Activated CD8-positive, alpha-beta memory T cell treated with anti-CD3 and anti-CD28 coated beads for 24 hours (primary cell): ENCODE data around the gene ST3GAL3.
"Not testable (repeated sequence)": the region's sequence is repeated elsewhere in the genome, so short reads cannot be mapped to it uniquely, and the experiment has no call there.

Experiments used
- DNase-seq: peaks from one replicate; pipeline ENCODE4 v3.0.0-alpha.2; 2020

The ST3GAL3 gene

GRCh38 chr1:43760745-43761317 lies 53.5 kb downstream of the ST3GAL3 start:
- no peak for DNase-seq

- peak; percentile 64 for DNase-seq
These were observed 56.2 kb downstream of the ST3GAL3 start for GRCh38 chr1:43763497-43763973.

- no peak for DNase-seq
These were observed 57.2 kb downstream of the ST3GAL3 start for GRCh38 chr1:43764581-43764980.

GRCh38 chr1:43766086-43766784 lies 58.9 kb downstream of the ST3GAL3 start:
- no peak for DNase-seq

GRCh38 chr1:43766818-43767525 lies 59.6 kb downstream of the ST3GAL3 start:
- no peak for DNase-seq

DNA sequence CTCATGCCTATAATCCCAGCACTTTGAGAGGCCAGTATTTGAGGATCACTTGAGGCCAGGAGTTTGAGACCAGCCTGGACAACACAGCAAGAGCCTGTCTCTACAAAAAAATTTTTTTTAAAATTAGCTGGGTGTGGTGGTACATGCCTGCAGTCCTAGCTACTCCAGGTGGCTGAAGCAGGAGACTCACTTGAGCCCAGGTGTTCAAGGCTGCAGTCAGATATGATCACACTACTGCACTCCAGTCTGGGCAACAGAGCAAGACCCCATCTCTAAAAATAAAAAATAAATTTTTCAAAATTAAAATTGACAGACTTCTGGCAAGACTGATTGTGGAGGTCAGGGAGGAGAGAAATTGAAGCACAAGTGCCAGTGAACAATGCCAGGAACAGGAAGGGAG lies 60.8 kb downstream of the ST3GAL3 start:
- DNase-seq: no peak

GRCh38 chr1:43769350-43769908 lies 62.1 kb downstream of the ST3GAL3 start:
- DNase-seq: no peak

- no peak for DNase-seq
These were observed 62.8 kb downstream of the ST3GAL3 start for GRCh38 chr1:43770111-43770510.

GRCh38 chr1:43772978-43773377 lies 65.6 kb downstream of the ST3GAL3 start:
- DNase-seq: no peak

DNA sequence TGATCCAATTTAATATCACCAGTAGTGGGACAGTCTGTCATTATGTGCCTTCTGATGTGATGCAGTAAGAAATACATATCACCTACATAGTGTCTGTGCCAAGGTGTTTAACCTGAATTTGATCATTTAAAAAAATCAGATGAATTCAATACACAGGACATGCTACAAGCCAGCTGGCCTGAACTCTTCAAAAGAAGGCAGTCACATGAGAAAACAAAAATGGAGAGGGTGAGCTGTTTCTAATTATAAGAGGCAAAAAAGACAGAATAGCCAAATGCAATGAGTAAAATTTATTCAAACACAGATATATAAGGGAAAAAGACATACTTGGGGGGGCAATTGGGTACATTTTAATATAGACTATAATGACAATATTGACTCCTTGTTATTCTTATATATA lies 66.5 kb downstream of the ST3GAL3 start:
- DNase-seq: no peak

- DNase-seq: no peak
These were observed 67.0 kb downstream of the ST3GAL3 start for GRCh38 chr1:43774359-43774758.

GRCh38 chr1:43776043-43776761 lies 68.9 kb downstream of the ST3GAL3 start:
- no peak for DNase-seq

DNA sequence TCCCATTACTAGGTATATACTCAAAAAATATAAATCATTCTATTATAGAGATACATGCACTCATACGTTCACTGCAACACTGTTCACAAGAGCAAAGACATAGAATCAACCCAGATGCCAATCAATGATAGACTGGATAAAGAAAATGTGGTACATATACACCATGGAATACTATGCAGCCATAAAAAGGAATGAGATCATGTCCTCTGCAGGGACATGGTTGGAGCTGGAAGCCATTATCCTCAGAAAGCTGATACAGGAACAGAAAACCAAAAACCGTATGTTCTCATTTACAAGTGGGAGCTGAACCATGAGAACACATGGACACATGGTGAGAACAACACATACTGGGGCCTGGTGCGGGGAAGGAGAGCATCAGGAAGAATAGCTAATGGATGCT lies 70.6 kb downstream of the ST3GAL3 start:
- not testable (repeated sequence) for DNase-seq

- DNase-seq: no peak
These were observed 71.9 kb downstream of the ST3GAL3 start for GRCh38 chr1:43779266-43779665.

DNA sequence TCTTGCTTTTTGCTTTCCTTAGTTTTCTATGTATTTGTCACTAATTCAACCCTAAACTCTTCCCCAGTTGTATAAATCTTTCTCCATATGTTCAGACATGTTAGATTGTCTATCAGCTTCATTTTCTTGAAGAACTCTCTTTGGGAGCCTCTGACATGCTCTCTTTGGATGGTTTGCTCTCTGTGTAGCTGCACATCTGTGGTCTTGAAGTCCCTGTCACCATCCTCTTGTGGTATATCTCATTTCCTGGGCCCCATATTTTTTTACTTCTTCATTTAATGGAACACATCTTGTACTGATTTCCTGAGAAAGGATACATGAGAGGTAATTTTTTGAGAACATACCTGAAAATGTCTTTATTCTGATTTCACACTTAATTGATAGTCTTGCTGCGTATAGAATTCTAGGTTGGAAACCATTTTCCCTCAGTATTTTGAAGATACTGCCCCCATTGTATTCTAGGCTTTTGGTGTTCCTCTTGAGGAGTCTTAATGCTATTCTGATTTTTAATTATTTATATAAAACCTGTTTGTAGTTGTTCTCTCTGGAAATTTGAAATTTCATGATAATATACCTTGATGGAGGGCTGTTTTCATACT lies 72.6 kb downstream of the ST3GAL3 start:
- no peak for DNase-seq

DNA sequence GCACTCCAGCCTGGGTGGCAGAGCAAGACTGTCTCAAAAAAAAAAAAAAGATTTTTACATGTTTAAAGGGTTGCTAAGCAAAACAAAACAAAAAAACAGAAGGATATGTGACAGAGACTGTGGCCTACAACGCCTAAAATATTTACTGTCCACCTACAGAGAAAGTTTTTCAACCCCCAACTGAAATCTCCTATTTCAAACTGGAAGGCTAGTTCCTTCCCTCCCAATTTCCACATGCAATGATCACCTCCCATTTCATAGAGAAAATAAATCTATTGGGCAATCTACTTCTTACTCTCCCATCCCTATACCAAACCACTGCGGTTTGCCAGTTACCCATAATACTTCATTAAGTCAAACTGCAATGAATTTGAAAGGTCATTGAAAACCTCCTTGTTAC lies 74.2 kb downstream of the ST3GAL3 start:
- DNase-seq: no peak

DNA sequence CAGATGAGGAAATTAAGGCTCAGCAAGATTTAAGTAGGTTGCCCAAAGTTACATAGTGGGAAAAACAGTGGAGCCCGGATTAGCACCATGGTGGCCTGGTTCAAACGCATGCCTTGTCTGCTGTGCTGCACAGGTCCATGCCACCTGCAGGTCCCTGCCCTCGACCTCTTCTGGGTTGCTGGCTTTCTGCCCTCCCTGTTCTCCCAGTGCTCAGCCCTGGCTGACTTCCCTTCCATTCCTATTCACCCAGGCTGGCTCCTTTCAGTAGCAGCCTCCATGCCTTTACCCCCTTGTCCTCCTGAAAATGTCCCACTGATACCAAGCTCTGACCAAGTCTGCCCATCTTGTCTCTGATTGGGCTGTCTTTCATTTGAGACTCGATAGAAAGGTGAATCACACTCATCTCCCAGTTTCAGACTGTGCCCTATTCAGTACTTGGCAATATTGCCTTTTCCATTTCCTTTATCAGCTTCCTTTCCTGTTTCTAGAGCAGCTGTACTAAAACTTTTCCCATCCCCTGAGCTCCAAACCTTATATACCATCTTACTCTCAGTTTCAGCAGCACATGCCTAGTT lies 75.8 kb downstream of the ST3GAL3 start:
- no peak for DNase-seq

GRCh38 chr1:43783671-43784205 lies 76.4 kb downstream of the ST3GAL3 start:
- DNase-seq: no peak

GRCh38 chr1:43786201-43786958 lies 79.0 kb downstream of the ST3GAL3 start:
- no peak for DNase-seq

DNA sequence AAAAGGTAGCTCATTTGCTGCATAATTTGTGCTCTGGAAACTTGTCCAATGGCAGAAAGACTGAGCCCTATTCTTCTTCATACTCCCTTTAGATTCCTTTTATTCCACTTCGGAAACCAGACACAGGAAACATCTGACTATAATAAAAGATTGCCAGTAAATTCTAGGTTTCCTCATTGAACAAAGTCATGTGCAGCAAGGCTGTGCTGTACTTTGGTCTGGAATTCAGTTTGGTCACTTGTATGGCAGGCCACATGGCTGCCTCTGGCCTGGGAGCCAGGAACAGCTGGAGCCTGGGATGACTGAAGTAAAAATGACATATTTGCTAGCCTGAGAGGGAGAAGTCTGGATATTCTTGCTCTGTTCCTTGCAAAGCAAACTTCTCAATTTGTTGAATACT lies 79.6 kb downstream of the ST3GAL3 start:
- DNase-seq: no peak
